Endodermal cell (in vitro differentiated cells): ENCODE measurements around the gene ENSA. TPM values are rescaled to one million over a fixed set of nuclear protein-coding genes. Genes with fewer than 3 reads are reported as not detected.
A peak's percentile ranks its signal among the peaks of the same experiment; 100 is the strongest.

ENCODE experiments used
- DNase-seq: peaks from one replicate; pipeline ENCODE4 v3.0.0-alpha.2; 2017
- H3K27ac ChIP-seq: 2 replicates; pipeline ENCODE4 v1.5.1; 2013; ENCODE audit warnings: mild to moderate bottlenecking, low read depth, low read length, moderate library complexity
- H3K27me3 ChIP-seq: 2 replicates; pipeline ENCODE4 v1.6.1; 2013; ENCODE audit warnings: mild to moderate bottlenecking, low read length, moderate library complexity; ENCODE audit not compliant: insufficient read depth, control insufficient read depth, poor library complexity, severe bottlenecking
- H3K36me3 ChIP-seq: 2 replicates; pipeline ENCODE4 v1.7.0; 2013; ENCODE audit warnings: mild to moderate bottlenecking, low read length, moderate library complexity; ENCODE audit not compliant: control insufficient read depth, insufficient read depth
- H3K4me1 ChIP-seq: one replicate; pipeline ENCODE4 v1.7.0; 2013; ENCODE audit warnings: low read length; ENCODE audit not compliant: control insufficient read depth, insufficient read depth
- H3K4me3 ChIP-seq: 2 replicates; pipeline ENCODE4 v1.5.1; 2013; ENCODE audit warnings: mild to moderate bottlenecking, low read length, moderate library complexity
- H3K9ac ChIP-seq: 2 replicates; pipeline ENCODE4 v1.6.1; 2013; ENCODE audit warnings: mild to moderate bottlenecking, low read length, moderate library complexity; ENCODE audit not compliant: poor library complexity, severe bottlenecking; ENCODE audit errors: extremely low read depth
- H3K9me3 ChIP-seq: 2 replicates; pipeline ENCODE4 v1.6.1; 2013; ENCODE audit warnings: mild to moderate bottlenecking, low read length, moderate library complexity; ENCODE audit not compliant: control insufficient read depth
- H3K27ac Mint-ChIP-seq: 2 replicates; pipeline ENCODE4 v1.8.0; 2020; ENCODE audit warnings: mixed read lengths
- H3K27me3 Mint-ChIP-seq: 2 replicates; pipeline ENCODE4 v1.8.0; 2021; ENCODE audit warnings: mild to moderate bottlenecking, mixed read lengths; ENCODE audit not compliant: insufficient read depth
- H3K36me3 Mint-ChIP-seq: 2 replicates; pipeline ENCODE4 v1.8.0; 2020; ENCODE audit warnings: low read depth, mixed read lengths
- H3K4me1 Mint-ChIP-seq: 2 replicates; pipeline ENCODE4 v1.8.0; 2020; ENCODE audit warnings: mixed read lengths
- H3K4me3 Mint-ChIP-seq: 2 replicates; pipeline ENCODE4 v1.8.0; 2020; ENCODE audit warnings: mild to moderate bottlenecking, moderate library complexity, mixed read lengths
- H3K9me3 Mint-ChIP-seq: 2 replicates; pipeline ENCODE4 v1.8.0; 2020; ENCODE audit warnings: mild to moderate bottlenecking, mixed read lengths
- WGBS, 2 experiments: methylation state at CpG; one replicate each; pipeline versions ENCODE4 v1.1.5 to v1.1.7; 2013; ENCODE audit warnings: missing lambda C conversion rate in 2 of 2, mixed read lengths in 1 of 2; ENCODE audit not compliant: insufficient coverage in 1 of 2, insufficient read length in 1 of 2; 5-methylcytosine and 5-hydroxymethylcytosine counted together
- total RNA-seq, 2 donors: library from RNA; stranded (reverse); fragmentation: NEBNext Ultra II Directional in 1 of 2; extraction: Animal tissue kit (Norgen Biotek cat#: 25700) in 1 of 2; gene quantifications; 2 replicates in 1 of 2; 3 replicates in 1 of 2; pipeline ENCODE4 v1.2.1, GENCODE V29; 2021
- TF ChIP-seq, protein P1 (sequence below): fragments of 200-600 bp; sonication (generic); conservative IDR thresholded peaks from 2 replicates; pipeline ENCODE4 v1.5.0; 2021; ENCODE audit warnings: antibody characterized with exemption, mild to moderate bottlenecking

Gene ENSA
- total RNA-seq, 2 donors from 2014 or later = 266 to 364 TPM

- Histone ChIP-seq H3K27me3 (no peaks in the 10 kb centered on the region), H3K9ac (peak overlapping the region; percentile 100), H3K4me3 (peak overlapping the region; percentile 92), H3K4me1 (peaks cover 6% of the 10 kb centered on the region), H3K27ac (peak overlapping the region; percentile 100), H3K36me3 (peaks cover 53% of the 10 kb centered on the region), H3K9me3 (no peaks in the 10 kb centered on the region)
- H3K4me3 Mint-ChIP-seq = peak overlapping the region; percentile 98
- TF ChIP-seq, protein P1, sequence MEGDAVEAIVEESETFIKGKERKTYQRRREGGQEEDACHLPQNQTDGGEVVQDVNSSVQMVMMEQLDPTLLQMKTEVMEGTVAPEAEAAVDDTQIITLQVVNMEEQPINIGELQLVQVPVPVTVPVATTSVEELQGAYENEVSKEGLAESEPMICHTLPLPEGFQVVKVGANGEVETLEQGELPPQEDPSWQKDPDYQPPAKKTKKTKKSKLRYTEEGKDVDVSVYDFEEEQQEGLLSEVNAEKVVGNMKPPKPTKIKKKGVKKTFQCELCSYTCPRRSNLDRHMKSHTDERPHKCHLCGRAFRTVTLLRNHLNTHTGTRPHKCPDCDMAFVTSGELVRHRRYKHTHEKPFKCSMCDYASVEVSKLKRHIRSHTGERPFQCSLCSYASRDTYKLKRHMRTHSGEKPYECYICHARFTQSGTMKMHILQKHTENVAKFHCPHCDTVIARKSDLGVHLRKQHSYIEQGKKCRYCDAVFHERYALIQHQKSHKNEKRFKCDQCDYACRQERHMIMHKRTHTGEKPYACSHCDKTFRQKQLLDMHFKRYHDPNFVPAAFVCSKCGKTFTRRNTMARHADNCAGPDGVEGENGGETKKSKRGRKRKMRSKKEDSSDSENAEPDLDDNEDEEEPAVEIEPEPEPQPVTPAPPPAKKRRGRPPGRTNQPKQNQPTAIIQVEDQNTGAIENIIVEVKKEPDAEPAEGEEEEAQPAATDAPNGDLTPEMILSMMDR = no peak
- H3K4me1 Mint-ChIP-seq = peaks cover 25% of the 10 kb centered on the region
- H3K36me3 Mint-ChIP-seq = peaks cover 54% of the 10 kb centered on the region
- WGBS, 2 experiments = 0 to 1% methylated on average over 34 to 50 of the region's 50 CpGs
- peak overlapping the region; percentile 100 for H3K27ac Mint-ChIP-seq
- H3K27me3 Mint-ChIP-seq = no peaks in the 10 kb centered on the region
- H3K9me3 Mint-ChIP-seq = no peaks in the 10 kb centered on the region
- peak; percentile 59 for DNase-seq
Measured at GRCh38 chr1:150578272-150579109, 50.9 kb downstream of the ENSA start.

DNA sequence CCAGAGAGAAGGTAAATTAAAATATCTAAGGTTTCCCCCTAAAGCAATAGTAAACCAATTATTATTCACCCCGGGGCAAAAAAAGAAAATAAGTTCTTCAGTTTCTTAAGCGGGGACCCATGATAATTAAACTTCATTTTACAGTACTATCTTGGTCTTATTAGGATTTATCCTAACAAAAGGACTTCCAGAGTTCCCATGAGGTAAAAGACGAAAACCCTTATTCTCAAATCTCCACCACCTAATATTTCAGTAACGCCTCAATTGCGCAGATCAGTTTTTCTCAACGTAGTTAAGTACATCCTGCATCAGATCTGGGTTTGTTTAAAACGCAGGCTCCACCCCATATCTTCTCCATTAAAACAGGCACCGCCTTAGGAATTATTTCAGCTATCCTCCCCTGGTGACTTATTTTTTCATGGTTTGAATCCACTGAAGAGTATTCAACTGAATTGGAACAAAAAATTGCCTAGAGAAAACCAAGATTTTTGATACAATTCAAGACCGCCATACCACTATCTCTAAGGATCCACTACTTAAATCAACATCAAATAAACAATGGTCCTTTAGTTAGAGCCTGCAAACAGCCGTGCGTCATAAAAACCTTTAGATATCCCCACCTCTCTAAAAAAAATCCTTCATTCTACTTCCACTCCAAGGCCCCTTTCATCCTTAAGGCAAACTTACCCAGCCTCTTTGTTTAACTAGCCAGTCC, 51.7 kb downstream of the ENSA start:
- Histone ChIP-seq H3K36me3 (peaks cover 61% of the 10 kb centered on the region), H3K27ac (peak overlapping the region; percentile 100), H3K27me3 (no peaks in the 10 kb centered on the region), H3K9me3 (no peaks in the 10 kb centered on the region), H3K4me1 (peaks cover 6% of the 10 kb centered on the region), H3K9ac (peak overlapping the region; percentile 100), H3K4me3 (peak overlapping the region; percentile 92)
- H3K27ac Mint-ChIP-seq = peak overlapping the region; percentile 100
- peaks cover 25% of the 10 kb centered on the region for H3K4me1 Mint-ChIP-seq
- H3K4me3 Mint-ChIP-seq = peak overlapping the region; percentile 98
- no peak for DNase-seq
- WGBS, 2 experiments = 1 to 3% methylated on average over 9 to 11 of the region's 11 CpGs
- H3K36me3 Mint-ChIP-seq = peaks cover 62% of the 10 kb centered on the region
- H3K9me3 Mint-ChIP-seq = no peaks in the 10 kb centered on the region
- no peaks in the 10 kb centered on the region for H3K27me3 Mint-ChIP-seq
- TF ChIP-seq, protein P1 = no peak

GRCh38 chr1:150576794-150577556, 52.4 kb downstream of the ENSA start:
- H3K36me3 ChIP-seq = peaks cover 68% of the 10 kb centered on the region
- Mint-ChIP-seq H3K36me3 (peaks cover 69% of the 10 kb centered on the region), H3K27me3 (no peaks in the 10 kb centered on the region), H3K4me1 (peaks cover 25% of the 10 kb centered on the region), H3K27ac (peak overlapping the region; percentile 100), H3K9me3 (no peaks in the 10 kb centered on the region), H3K4me3 (peak overlapping the region; percentile 98)
- H3K9ac ChIP-seq = peak overlapping the region; percentile 100
- H3K4me1 ChIP-seq = peaks cover 6% of the 10 kb centered on the region
- H3K27ac ChIP-seq = no peak overlapping the region
- TF ChIP-seq, protein P1 = no peak
- WGBS, 2 experiments = 21 to 30% methylated on average over 2 of the region's 2 CpGs
- H3K27me3 ChIP-seq = no peaks in the 10 kb centered on the region
- no peaks in the 10 kb centered on the region for H3K9me3 ChIP-seq
- peak; percentile 40 for DNase-seq
- peak overlapping the region; percentile 92 for H3K4me3 ChIP-seq
